DOHH2 (cell line): ENCODE results near the gene ENO4.

ENCODE experiments used
- EZH2phosphoT487 ChIP-seq: fragments of 200-600 bp; sonication (generic); IDR thresholded peaks from 2 replicates; pipeline ENCODE4 v1.6.1; 2017; ENCODE audit warnings: borderline replicate concordance, mild to moderate bottlenecking, antibody characterized with exemption, low read length, moderate library complexity, mixed read lengths
- TF ChIP-seq, protein P1 (sequence below): fragments of 200-600 bp; sonication (generic); IDR thresholded peaks from one replicate; pipeline ENCODE4 v1.5.1; 2014; ENCODE audit warnings: antibody characterized with exemption, mild to moderate bottlenecking, low read depth, low read length; ENCODE audit not compliant: poor library complexity, severe bottlenecking

DNA sequence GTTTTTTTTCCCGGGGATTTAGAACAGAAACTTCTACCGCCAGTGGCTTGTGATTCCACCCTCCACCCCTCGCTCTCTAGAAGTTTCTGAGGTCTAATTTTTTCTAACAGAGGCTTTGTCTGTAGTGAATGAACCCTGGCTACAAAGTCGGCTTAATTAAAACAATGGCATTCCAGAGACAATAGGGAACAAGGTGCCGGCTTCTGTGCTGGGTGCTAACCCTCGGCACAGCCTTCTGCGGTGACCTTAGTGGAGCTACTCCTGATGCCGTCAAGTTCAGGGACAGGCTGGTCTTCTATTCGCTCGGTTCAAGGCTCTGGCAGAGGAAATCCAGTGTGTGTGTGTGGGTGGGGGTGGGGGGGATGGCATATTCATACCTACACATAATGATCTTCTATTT, 32.1 kb upstream of the ENO4 start:
- no peak for TF ChIP-seq EZH2phosphoT487
- TF ChIP-seq, protein P1, sequence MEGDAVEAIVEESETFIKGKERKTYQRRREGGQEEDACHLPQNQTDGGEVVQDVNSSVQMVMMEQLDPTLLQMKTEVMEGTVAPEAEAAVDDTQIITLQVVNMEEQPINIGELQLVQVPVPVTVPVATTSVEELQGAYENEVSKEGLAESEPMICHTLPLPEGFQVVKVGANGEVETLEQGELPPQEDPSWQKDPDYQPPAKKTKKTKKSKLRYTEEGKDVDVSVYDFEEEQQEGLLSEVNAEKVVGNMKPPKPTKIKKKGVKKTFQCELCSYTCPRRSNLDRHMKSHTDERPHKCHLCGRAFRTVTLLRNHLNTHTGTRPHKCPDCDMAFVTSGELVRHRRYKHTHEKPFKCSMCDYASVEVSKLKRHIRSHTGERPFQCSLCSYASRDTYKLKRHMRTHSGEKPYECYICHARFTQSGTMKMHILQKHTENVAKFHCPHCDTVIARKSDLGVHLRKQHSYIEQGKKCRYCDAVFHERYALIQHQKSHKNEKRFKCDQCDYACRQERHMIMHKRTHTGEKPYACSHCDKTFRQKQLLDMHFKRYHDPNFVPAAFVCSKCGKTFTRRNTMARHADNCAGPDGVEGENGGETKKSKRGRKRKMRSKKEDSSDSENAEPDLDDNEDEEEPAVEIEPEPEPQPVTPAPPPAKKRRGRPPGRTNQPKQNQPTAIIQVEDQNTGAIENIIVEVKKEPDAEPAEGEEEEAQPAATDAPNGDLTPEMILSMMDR, result no peak
